ENCODE data around the gene MYLK. TPM values are rescaled to one million over a fixed set of nuclear protein-coding genes. Genes with fewer than 3 reads are reported as not detected.

MYLK gene
- total RNA-seq, 1 donor from 2014 or later, result 0.26 TPM

DNA sequence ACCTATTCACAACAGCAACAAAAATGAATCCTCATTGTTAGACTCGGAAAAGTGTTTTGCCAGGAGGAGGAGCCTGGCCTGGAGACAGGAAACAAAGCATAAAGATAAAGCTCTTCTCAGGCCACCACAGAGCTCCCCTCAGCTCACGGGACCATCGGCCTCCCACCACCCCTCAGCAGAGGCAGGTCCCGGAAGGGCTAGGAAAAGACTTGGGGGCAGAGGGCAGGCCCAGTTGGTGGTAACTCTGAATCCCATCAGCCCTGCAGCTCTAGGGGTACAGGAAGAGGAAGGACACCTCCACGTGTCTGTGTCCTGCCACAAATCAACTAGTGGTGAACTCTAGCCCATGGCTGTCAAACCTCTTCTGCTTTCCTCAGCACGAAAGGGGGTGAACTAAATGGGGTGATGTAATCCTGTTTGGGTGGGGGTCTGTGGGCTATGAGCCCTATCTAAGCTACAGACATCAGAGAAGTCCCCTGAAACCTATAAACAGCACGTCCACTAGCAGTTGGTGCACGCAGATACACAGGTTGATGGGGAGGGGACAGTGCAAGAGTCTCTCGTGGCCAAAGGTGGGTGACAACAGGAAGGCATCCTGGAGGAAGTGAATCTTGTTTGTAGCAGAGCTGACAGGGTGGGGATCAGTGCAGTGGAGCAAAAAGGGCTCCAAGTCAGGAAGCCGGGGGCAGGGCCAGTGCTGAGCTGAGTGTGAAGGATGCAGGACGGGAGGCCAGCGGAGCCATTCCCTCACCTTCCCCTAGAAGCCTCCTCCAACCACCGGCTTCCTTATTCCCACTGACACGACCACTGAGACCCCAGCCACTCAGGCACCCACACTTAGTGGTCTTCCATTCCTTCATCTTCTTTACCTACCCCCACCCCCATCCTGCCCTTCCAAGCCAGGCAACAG, 188.1 kb downstream of the MYLK start:
- intact Hi-C loops (cut with micrococcal nuclease), result no loop called here
- Mint-ChIP-seq H3K27me3 (no peaks in the 10 kb centered on the region), H3K27ac (no peak overlapping the region), H3K4me3 (no peak overlapping the region), H3K9me3 (no peaks in the 10 kb centered on the region), H3K4me1 (no peaks in the 10 kb centered on the region), H3K36me3 (ENCODE audit: low read depth) (no peaks in the 10 kb centered on the region)
- no peak for DNase-seq

DNA sequence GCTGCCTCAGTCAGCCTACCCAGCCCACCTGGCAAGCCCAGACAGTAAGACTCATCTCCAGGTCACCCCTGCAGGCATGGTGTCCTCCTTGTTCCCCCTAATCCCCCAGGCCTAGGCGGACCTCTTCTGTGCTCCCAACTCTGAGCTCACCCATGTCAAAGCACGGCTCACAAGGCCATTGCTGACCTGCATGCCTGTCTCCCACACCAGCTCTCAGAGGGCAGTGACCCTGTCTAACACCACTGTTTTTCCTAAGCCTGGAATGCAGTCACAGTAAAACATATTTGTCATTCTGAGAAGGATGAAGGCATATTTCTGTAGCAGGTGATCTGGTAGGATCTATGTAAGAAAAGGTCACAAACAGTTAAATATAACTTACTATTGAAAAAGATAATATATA, 189.0 kb downstream of the MYLK start:
- no peaks in the 10 kb centered on the region for H3K36me3 Mint-ChIP-seq (ENCODE audit: low read depth)
- no peaks in the 10 kb centered on the region for H3K27me3 Mint-ChIP-seq
- no peaks in the 10 kb centered on the region for H3K4me1 Mint-ChIP-seq
- no peak overlapping the region for H3K4me3 Mint-ChIP-seq
- no peaks in the 10 kb centered on the region for H3K9me3 Mint-ChIP-seq
- H3K27ac Mint-ChIP-seq, result no peak overlapping the region
- no peak for DNase-seq
- intact Hi-C loops (cut with micrococcal nuclease), result no loop called here

GRCh38 chr3:123694366-123695087, 189.6 kb downstream of the MYLK start:
- H3K4me3 Mint-ChIP-seq, result no peak overlapping the region
- no peaks in the 10 kb centered on the region for H3K36me3 Mint-ChIP-seq (ENCODE audit: low read depth)
- H3K27ac Mint-ChIP-seq, result no peak overlapping the region
- H3K4me1 Mint-ChIP-seq, result no peaks in the 10 kb centered on the region
- H3K27me3 Mint-ChIP-seq, result no peaks in the 10 kb centered on the region
- DNase-seq, result no peak
- no peaks in the 10 kb centered on the region for H3K9me3 Mint-ChIP-seq
- intact Hi-C loops (cut with micrococcal nuclease), result no loop called here

DNA sequence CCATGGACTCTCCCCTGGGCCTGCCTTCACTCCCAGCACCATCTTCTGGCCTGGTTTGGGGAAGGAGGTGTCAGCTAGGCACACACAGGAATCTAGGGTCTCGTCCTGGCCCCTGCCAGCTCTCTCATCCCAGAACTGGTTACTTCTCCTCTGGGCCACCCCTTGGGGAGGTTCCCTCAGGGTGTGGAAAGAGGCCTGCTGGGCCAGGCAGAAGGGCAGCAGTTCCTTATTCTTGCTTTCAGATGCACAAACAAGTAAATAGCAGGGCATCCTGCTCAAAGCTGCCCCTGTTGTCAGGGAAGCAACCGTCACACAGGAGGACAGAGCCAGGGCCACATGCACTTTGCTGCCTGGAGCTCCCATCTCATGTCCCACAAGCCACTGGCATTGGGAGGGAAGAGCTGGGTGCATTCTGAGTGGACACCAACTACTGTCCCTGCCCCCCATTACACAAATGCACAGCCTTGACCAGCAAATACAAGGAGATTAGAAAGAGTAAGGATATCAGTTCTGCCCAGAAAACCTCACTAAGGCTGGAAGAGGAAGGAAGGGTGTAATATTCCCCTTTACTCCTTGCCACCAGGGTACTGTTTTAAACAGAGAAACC, 190.4 kb downstream of the MYLK start:
- no peaks in the 10 kb centered on the region for H3K4me1 Mint-ChIP-seq
- intact Hi-C loops (cut with micrococcal nuclease), result no loop called here
- H3K4me3 Mint-ChIP-seq, result no peak overlapping the region
- H3K27ac Mint-ChIP-seq, result no peak overlapping the region
- DNase-seq, result no peak
- H3K9me3 Mint-ChIP-seq, result no peaks in the 10 kb centered on the region
- H3K36me3 Mint-ChIP-seq (ENCODE audit: low read depth), result no peaks in the 10 kb centered on the region
- H3K27me3 Mint-ChIP-seq, result no peaks in the 10 kb centered on the region

- no peak for DNase-seq
- Mint-ChIP-seq H3K27ac (no peak overlapping the region), H3K4me3 (no peak overlapping the region), H3K9me3 (no peaks in the 10 kb centered on the region), H3K36me3 (ENCODE audit: low read depth) (no peaks in the 10 kb centered on the region), H3K4me1 (no peaks in the 10 kb centered on the region), H3K27me3 (no peaks in the 10 kb centered on the region)
- intact Hi-C loops (cut with micrococcal nuclease), result no loop called here
These were observed 191.5 kb downstream of the MYLK start for GRCh38 chr3:123692671-123693070.

- no peak overlapping the region for H3K4me3 Mint-ChIP-seq
- H3K9me3 Mint-ChIP-seq, result no peaks in the 10 kb centered on the region
- no peaks in the 10 kb centered on the region for H3K27me3 Mint-ChIP-seq
- DNase-seq, result no peak
- H3K4me1 Mint-ChIP-seq, result no peaks in the 10 kb centered on the region
- no peaks in the 10 kb centered on the region for H3K36me3 Mint-ChIP-seq (ENCODE audit: low read depth)
- intact Hi-C loops (cut with micrococcal nuclease), result no loop called here
- no peak overlapping the region for H3K27ac Mint-ChIP-seq
These were observed 192.1 kb downstream of the MYLK start for GRCh38 chr3:123692041-123692440.

DNA sequence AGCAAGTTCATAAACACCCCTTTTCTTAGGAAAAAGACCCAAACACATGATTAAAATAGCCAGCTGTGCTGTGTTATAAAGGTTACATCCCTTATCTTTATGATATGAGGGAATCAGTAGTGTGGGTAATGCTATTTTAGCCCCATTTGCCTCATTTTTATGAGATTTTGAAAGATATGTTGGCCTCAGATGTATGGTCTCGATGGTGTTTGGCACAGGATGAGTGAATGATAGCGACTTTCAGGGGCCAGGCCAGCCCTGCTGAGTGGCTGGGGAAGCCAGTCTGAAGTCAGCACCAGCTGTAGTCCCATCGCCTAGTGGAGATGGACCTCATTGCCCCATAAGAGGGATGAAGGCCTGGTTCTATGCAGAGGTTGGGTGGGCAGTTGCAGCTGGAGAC, 194.3 kb downstream of the MYLK start:
- Mint-ChIP-seq H3K9me3 (no peaks in the 10 kb centered on the region), H3K36me3 (ENCODE audit: low read depth) (no peaks in the 10 kb centered on the region), H3K27me3 (no peaks in the 10 kb centered on the region), H3K4me1 (no peaks in the 10 kb centered on the region), H3K27ac (no peak overlapping the region), H3K4me3 (no peak overlapping the region)
- intact Hi-C loops (cut with micrococcal nuclease), result no loop called here
- no peak for DNase-seq

- intact Hi-C loops (cut with micrococcal nuclease), result no loop called here
- H3K4me3 Mint-ChIP-seq, result no peak overlapping the region
- H3K27me3 Mint-ChIP-seq, result no peaks in the 10 kb centered on the region
- no peak overlapping the region for H3K27ac Mint-ChIP-seq
- H3K9me3 Mint-ChIP-seq, result no peaks in the 10 kb centered on the region
- H3K4me1 Mint-ChIP-seq, result no peaks in the 10 kb centered on the region
- DNase-seq, result no peak
- no peaks in the 10 kb centered on the region for H3K36me3 Mint-ChIP-seq (ENCODE audit: low read depth)
These were observed 195.8 kb downstream of the MYLK start for GRCh38 chr3:123688241-123688747.

DNA sequence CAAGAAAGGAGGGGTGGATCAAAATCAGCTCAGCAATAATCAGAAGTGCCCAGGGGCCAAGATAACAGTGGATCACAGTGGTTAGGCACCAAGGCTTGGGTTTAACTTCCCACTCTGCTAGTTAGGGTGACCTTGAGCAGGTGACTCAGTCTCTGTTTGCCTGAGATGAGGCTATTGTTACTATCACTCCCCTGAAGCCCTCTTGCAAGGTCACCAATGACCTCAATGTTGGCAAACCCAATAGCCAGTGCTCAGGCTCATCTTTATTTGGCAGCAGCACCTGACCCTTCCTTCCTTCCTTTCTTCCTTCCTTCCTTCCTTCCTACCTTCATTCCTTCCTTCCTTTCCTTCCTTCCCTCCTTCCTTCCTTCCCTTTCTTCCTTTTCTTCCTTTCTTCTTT, 196.8 kb downstream of the MYLK start:
- no peaks in the 10 kb centered on the region for H3K36me3 Mint-ChIP-seq (ENCODE audit: low read depth)
- DNase-seq, result no peak
- intact Hi-C loops (cut with micrococcal nuclease), result no loop called here
- no peak overlapping the region for H3K4me3 Mint-ChIP-seq
- no peaks in the 10 kb centered on the region for H3K9me3 Mint-ChIP-seq
- no peak overlapping the region for H3K27ac Mint-ChIP-seq
- H3K4me1 Mint-ChIP-seq, result no peaks in the 10 kb centered on the region
- no peaks in the 10 kb centered on the region for H3K27me3 Mint-ChIP-seq

- Mint-ChIP-seq H3K9me3 (no peaks in the 10 kb centered on the region), H3K27ac (no peak overlapping the region), H3K4me3 (no peak overlapping the region), H3K4me1 (no peaks in the 10 kb centered on the region), H3K36me3 (ENCODE audit: low read depth) (no peaks in the 10 kb centered on the region), H3K27me3 (no peaks in the 10 kb centered on the region)
- intact Hi-C loops (cut with micrococcal nuclease), result no loop called here
- no peak for DNase-seq
These were observed 197.9 kb downstream of the MYLK start for GRCh38 chr3:123686251-123686650.

GRCh38 chr3:123685780-123686179, 198.4 kb downstream of the MYLK start:
- DNase-seq, result no peak
- Mint-ChIP-seq H3K27ac (no peak overlapping the region), H3K4me1 (no peaks in the 10 kb centered on the region), H3K27me3 (no peaks in the 10 kb centered on the region), H3K36me3 (ENCODE audit: low read depth) (no peaks in the 10 kb centered on the region), H3K9me3 (no peaks in the 10 kb centered on the region), H3K4me3 (no peak overlapping the region)
- intact Hi-C loops (cut with micrococcal nuclease), result no loop called here

- no peak overlapping the region for H3K27ac Mint-ChIP-seq
- H3K27me3 Mint-ChIP-seq, result peaks cover 5% of the 10 kb centered on the region
- H3K36me3 Mint-ChIP-seq (ENCODE audit: low read depth), result no peaks in the 10 kb centered on the region
- intact Hi-C loops (cut with micrococcal nuclease), result no loop called here
- DNase-seq, result no peak
- H3K4me3 Mint-ChIP-seq, result no peak overlapping the region
- H3K9me3 Mint-ChIP-seq, result no peaks in the 10 kb centered on the region
- no peaks in the 10 kb centered on the region for H3K4me1 Mint-ChIP-seq
These were observed 199.5 kb downstream of the MYLK start for GRCh38 chr3:123684636-123685035.

- Mint-ChIP-seq H3K4me3 (no peak overlapping the region), H3K27me3 (peaks cover 5% of the 10 kb centered on the region), H3K9me3 (no peaks in the 10 kb centered on the region), H3K27ac (no peak overlapping the region), H3K36me3 (ENCODE audit: low read depth) (no peaks in the 10 kb centered on the region), H3K4me1 (no peaks in the 10 kb centered on the region)
- no peak for DNase-seq
- intact Hi-C loops (cut with micrococcal nuclease), result no loop called here
These were observed 199.9 kb downstream of the MYLK start for GRCh38 chr3:123684209-123684608.

DNA sequence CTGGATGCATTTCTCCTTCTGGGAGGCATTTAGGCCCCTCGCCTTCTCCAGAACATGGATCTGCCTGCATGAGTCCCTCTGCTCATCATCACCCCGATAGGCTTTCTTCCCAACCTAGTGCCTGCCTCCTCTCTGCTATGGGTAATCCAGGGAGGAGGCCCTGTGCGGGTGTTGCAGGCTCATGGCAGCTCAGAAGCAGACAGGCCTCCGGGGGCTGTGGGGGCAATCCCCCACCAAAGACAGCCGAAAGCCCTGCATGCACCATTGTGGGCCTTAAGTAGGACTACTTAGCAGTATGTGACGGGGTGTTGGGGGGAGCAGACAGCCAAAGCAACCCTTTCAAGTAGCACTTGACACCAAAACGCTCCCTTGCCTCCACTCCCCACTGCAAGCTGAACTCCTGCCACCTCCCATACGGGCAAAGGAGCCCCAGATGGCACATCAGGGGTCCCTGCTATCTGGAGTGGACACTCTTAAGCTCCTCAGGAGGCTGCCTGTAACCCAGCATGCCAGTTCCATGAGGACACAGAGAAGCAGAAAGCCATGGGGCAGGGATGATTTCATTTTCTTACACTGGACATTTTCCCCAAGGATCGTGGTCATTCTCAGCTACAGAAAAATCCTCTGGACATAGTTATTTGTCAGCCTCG, 200.5 kb downstream of the MYLK start:
- H3K36me3 Mint-ChIP-seq (ENCODE audit: low read depth), result no peaks in the 10 kb centered on the region
- peaks cover 5% of the 10 kb centered on the region for H3K27me3 Mint-ChIP-seq
- no peak overlapping the region for H3K27ac Mint-ChIP-seq
- intact Hi-C loops (cut with micrococcal nuclease), result no loop called here
- no peaks in the 10 kb centered on the region for H3K4me1 Mint-ChIP-seq
- no peaks in the 10 kb centered on the region for H3K9me3 Mint-ChIP-seq
- no peak for DNase-seq
- no peak overlapping the region for H3K4me3 Mint-ChIP-seq

Measured in activated CD4-positive, alpha-beta T cell treated with anti-CD3 and anti-CD28 coated beads, Interleukin-2, amount 10 ng/mL, durations not matched to agents 24 days and 14 days (primary cell).